Smooth muscle cell (in vitro differentiated cells): ENCODE data around the gene ACER2. TPM values are rescaled to one million over a fixed set of nuclear protein-coding genes. Genes with fewer than 3 reads are reported as not detected.

Experiments used
- DNase-seq: peaks from one replicate; lab custom pipeline; 2025; ENCODE audit not compliant: unreplicated experiment; lab: John Stamatoyannopoulos, UW
- H2AFZ ChIP-seq: fragments of 200-600 bp; sonication (generic); 2 replicates; pipeline ENCODE4 v1.6.0; 2016; ENCODE audit warnings: antibody characterized with exemption, low read depth, mild to moderate bottlenecking
- H3F3A ChIP-seq: fragments of 200-600 bp; sonication (generic); 2 replicates; pipeline ENCODE4 v1.6.0; 2017; ENCODE audit warnings: antibody characterized with exemption, low read depth
- H3K27ac ChIP-seq: fragments of 200-600 bp; sonication (generic); 2 replicates; pipeline ENCODE4 v1.5.1; 2016; ENCODE audit warnings: low read depth, mild to moderate bottlenecking
- H3K27me3 ChIP-seq: fragments of 200-600 bp; sonication (generic); 2 replicates; pipeline ENCODE4 v1.6.1; 2016; ENCODE audit warnings: low read depth, mild to moderate bottlenecking
- H3K36me3 ChIP-seq: fragments of 200-600 bp; sonication (generic); 2 replicates; pipeline ENCODE4 v1.5.1; 2016; ENCODE audit warnings: low read depth
- H3K4me1 ChIP-seq: fragments of 200-600 bp; sonication (generic); 2 replicates; pipeline ENCODE4 v1.5.1; 2016; ENCODE audit warnings: low read depth
- H3K4me2 ChIP-seq: fragments of 200-600 bp; sonication (generic); 2 replicates; pipeline ENCODE4 v1.6.0; 2016; ENCODE audit warnings: mild to moderate bottlenecking
- H3K4me3 ChIP-seq: fragments of 200-600 bp; sonication (generic); 2 replicates; pipeline ENCODE4 v1.5.1; 2016; ENCODE audit warnings: mild to moderate bottlenecking
- H3K79me2 ChIP-seq: fragments of 200-600 bp; sonication (generic); 2 replicates; pipeline ENCODE4 v1.6.0; 2016; ENCODE audit warnings: low read depth, mild to moderate bottlenecking
- H3K9ac ChIP-seq: fragments of 200-600 bp; sonication (generic); 2 replicates; pipeline ENCODE4 v1.6.0; 2016; ENCODE audit warnings: low read depth
- H3K9me3 ChIP-seq: fragments of 200-600 bp; sonication (generic); replicated peaks from 2 replicates; pipeline ENCODE4 v1.5.1; 2016; ENCODE audit warnings: low read depth
- H4K20me1 ChIP-seq: fragments of 200-600 bp; sonication (generic); 2 replicates; pipeline ENCODE4 v1.6.0; 2016; ENCODE audit warnings: low read depth
- CTCF ChIP-seq: fragments of 200-600 bp; sonication (generic); IDR thresholded peaks from 2 replicates; pipeline ENCODE4 v1.5.1; 2017; ENCODE audit warnings: borderline replicate concordance, mild to moderate bottlenecking, antibody characterized with exemption; ENCODE audit not compliant: insufficient read depth, poor library complexity, severe bottlenecking
- WGBS: methylation state at CpG from one replicate; pipeline ENCODE4 v1.1.7; 2016; ENCODE audit warnings: low lambda C conversion rate; 5-methylcytosine and 5-hydroxymethylcytosine counted together
- polyA plus RNA-seq: library from polyadenylated mRNA; unstranded; fragments of >200 nt; fragmentation: Nextera tagmentation; extraction: Ambion mirVana; gene quantifications from 2 replicates; pipeline ENCODE4 v1.2.1, GENCODE V29; 2016
- total RNA-seq: library from RNA; depleted of rRNA; stranded (reverse); fragments of >200 nt; gene quantifications from 2 replicates; pipeline ENCODE4 v1.2.3, GENCODE V29; 2014

ACER2 gene
- total and polyA plus RNA-seq, 2 experiments from 2014 or later, result 0.49 to 4.2 TPM

- Histone ChIP-seq H3K36me3 (no peaks in the 10 kb centered on the region), H3K4me2 (no peak overlapping the region), H3K9me3 (peaks cover 3% of the 10 kb centered on the region), H3K27ac (peak overlapping the region; percentile 85), H3K9ac (peak overlapping the region; percentile 11), H3K79me2 (no peaks in the 10 kb centered on the region), H3K27me3 (no peaks in the 10 kb centered on the region), H3K4me3 (no peak overlapping the region), H2AFZ (no peak overlapping the region), H3K4me1 (peaks cover under 1% of the 10 kb centered on the region), H4K20me1 (no peaks in the 10 kb centered on the region), H3F3A (no peaks in the 10 kb centered on the region)
- WGBS, result 81% methylated on average over 4 of the region's 4 CpGs
- DNase-seq, result no peak
- TF ChIP-seq CTCF, result no peak
Observed at GRCh38 chr9:19404283-19405075, 4.3 kb upstream of the ACER2 start.

- Histone ChIP-seq H3K9me3 (peaks cover 3% of the 10 kb centered on the region), H2AFZ (no peak overlapping the region), H4K20me1 (no peaks in the 10 kb centered on the region), H3K79me2 (no peaks in the 10 kb centered on the region), H3K27me3 (no peaks in the 10 kb centered on the region), H3K4me2 (no peak overlapping the region), H3K36me3 (no peaks in the 10 kb centered on the region), H3F3A (no peaks in the 10 kb centered on the region), H3K4me3 (no peak overlapping the region), H3K4me1 (peaks cover 4% of the 10 kb centered on the region), H3K9ac (no peak overlapping the region), H3K27ac (no peak overlapping the region)
- 96% methylated on average over 1 of the region's 1 CpG for WGBS
- DNase-seq, result no peak
- no peak for TF ChIP-seq CTCF
Observed at GRCh38 chr9:19405771-19406170, 3.0 kb upstream of the ACER2 start.

- no peaks in the 10 kb centered on the region for H3F3A ChIP-seq
- 35% methylated on average over 20 of the region's 20 CpGs for WGBS
- no peaks in the 10 kb centered on the region for H3K9me3 ChIP-seq
- H2AFZ ChIP-seq, result peak overlapping the region; percentile 71
- no peaks in the 10 kb centered on the region for H3K79me2 ChIP-seq
- H3K36me3 ChIP-seq, result no peaks in the 10 kb centered on the region
- peaks cover 4% of the 10 kb centered on the region for H3K4me1 ChIP-seq
- no peak for DNase-seq
- no peaks in the 10 kb centered on the region for H3K27me3 ChIP-seq
- TF ChIP-seq CTCF, result no peak
- H3K4me2 ChIP-seq, result peak overlapping the region; percentile 88
- peak overlapping the region; percentile 63 for H3K4me3 ChIP-seq
- H3K9ac ChIP-seq, result no peak overlapping the region
- no peaks in the 10 kb centered on the region for H4K20me1 ChIP-seq
- no peak overlapping the region for H3K27ac ChIP-seq
Observed at GRCh38 chr9:19408316-19408692, 505 bp upstream of the ACER2 start.
